HCT116 (cell line): ENCODE results near the gene POLDIP2. TPM values are rescaled to one million over a fixed set of nuclear protein-coding genes. Genes with fewer than 3 reads are reported as not detected.

Experiments used
- ATAC-seq: fragments of 200-7000 bp; cut with Tn5 transposase; 2 replicates; pipeline ENCODE4 v1.9.1; 2020; ENCODE audit warnings: mild to moderate bottlenecking, moderate library complexity
- BruUV-seq: library from RNA; stranded (reverse); fragments of 400-500 nt; replicated peaks from 2 replicates; lab custom pipeline; 2021; lab: Mats Ljungman, UMichigan
- CTCF ChIA-PET: fragments of 300-600 bp; sonication (Branson Sonifier 250); formaldehyde crosslinking; loops from one replicate; lab custom pipeline; 2021; ENCODE audit warnings: antibody characterized with exemption; lab: Charles Lee
- POLR2A ChIA-PET: fragments of 300-600, 350-600 bp; sonication (Branson Sonifier 250); formaldehyde crosslinking; loops from one replicate; lab custom pipeline; 2021; ENCODE audit warnings: antibody characterized with exemption; lab: Charles Lee
- RAD21 ChIA-PET, 2 experiments: fragments of 300-600 bp; sonication (Branson Sonifier 250); formaldehyde crosslinking; loops; one replicate each; lab custom pipeline; 2023; ENCODE audit warnings: low total read pairs in 2 of 2; ENCODE audit not compliant: uncharacterized antibody in 2 of 2, unreplicated experiment in 2 of 2, low non-redundant PET in 1 of 2; lab: Charles Lee
- DNase-seq: peaks from one replicate; pipeline ENCODE4 v3.0.0-alpha.2; 2010; ENCODE audit warnings: low read depth, low spot score
- H2AFZ ChIP-seq: fragments of 200-600 bp; shearing (Covaris generic), sonication (generic); 2 replicates; pipeline ENCODE4 v1.6.1; 2017; ENCODE audit warnings: low read depth, mixed run types, mixed read lengths, antibody characterized with exemption, low read length; ENCODE audit not compliant: poor library complexity, severe bottlenecking
- H3K27ac ChIP-seq: 2 replicates; pipeline ENCODE4 v1.5.1; 2012; ENCODE audit warnings: low read depth, low read length
- H3K27me3 ChIP-seq: fragments of 200-600 bp; sonication (generic); 2 replicates; pipeline ENCODE4 v1.6.1; 2016; ENCODE audit warnings: mixed run types, low read length, mixed read lengths; ENCODE audit not compliant: insufficient read depth
- H3K36me3 ChIP-seq, 2 experiments: fragments of 200-500 bp in 1 of 2; fragments of 200-600 bp in 1 of 2; sonication (Bioruptor generic) in 1 of 2; sonication (generic) in 1 of 2; 2 replicates each; pipeline versions ENCODE4 v1.5.1 to v1.6.1; 2014 to 2016; ENCODE audit warnings: low read length in 2 of 2, inconsistent platforms in 1 of 2, mixed read lengths in 1 of 2, mixed run types in 1 of 2; ENCODE audit not compliant: insufficient read depth in 2 of 2, control insufficient read depth in 1 of 2
- H3K4me1 ChIP-seq, 2 experiments: fragments of 200-600 bp in 1 of 2; sonication (generic) in 1 of 2; 2 replicates each; pipeline versions ENCODE4 v1.5.1 to v1.6.1; 2012 to 2017; ENCODE audit warnings: low read length in 2 of 2, inconsistent platforms in 1 of 2, mild to moderate bottlenecking in 1 of 2, mixed read lengths in 1 of 2, mixed run types in 1 of 2, moderate library complexity in 1 of 2; ENCODE audit not compliant: insufficient read depth in 2 of 2, control insufficient read depth in 1 of 2
- H3K4me2 ChIP-seq: fragments of 200-600 bp; sonication (generic); 2 replicates; pipeline ENCODE4 v1.6.1; 2017; ENCODE audit warnings: mixed run types, low read length, mixed read lengths
- H3K4me3 ChIP-seq, 2 experiments: fragments of 200-600 bp in 1 of 2; sonication (generic) in 1 of 2; replicated peaks in 1 of 2; 2 replicates each; pipeline ENCODE4 v1.5.1; 2011 to 2016; ENCODE audit warnings: low read length in 2 of 2, control low read depth in 1 of 2, low read depth in 1 of 2, mild to moderate bottlenecking in 1 of 2, mixed read lengths in 1 of 2, mixed run types in 1 of 2
- H3K79me2 ChIP-seq: fragments of 200-600 bp; sonication (generic); 2 replicates; pipeline ENCODE4 v1.6.1; 2017; ENCODE audit warnings: mild to moderate bottlenecking, mixed run types, low read length, moderate library complexity, mixed read lengths; ENCODE audit not compliant: insufficient read depth
- H3K9ac ChIP-seq: fragments of 200-600 bp; sonication (generic); 2 replicates; pipeline ENCODE4 v1.6.1; 2016; ENCODE audit warnings: low read length, mixed read lengths
- H3K9me2 ChIP-seq: fragments of 200-600 bp; sonication (generic), shearing (Covaris generic); 2 replicates; pipeline ENCODE4 v1.6.1; 2017; ENCODE audit warnings: mixed run types, mild to moderate bottlenecking, moderate library complexity; ENCODE audit not compliant: insufficient read depth
- H3K9me3 ChIP-seq, 2 experiments: fragments of 200-500 bp in 1 of 2; fragments of 200-600 bp in 1 of 2; sonication (Bioruptor generic) in 1 of 2; sonication (generic) in 1 of 2; 2 replicates each; pipeline ENCODE4 v1.6.1; 2014 to 2017; ENCODE audit warnings: low read length in 2 of 2, mixed read lengths in 2 of 2, inconsistent platforms in 1 of 2, low read depth in 1 of 2, mild to moderate bottlenecking in 1 of 2, mixed run types in 1 of 2, moderate library complexity in 1 of 2; ENCODE audit not compliant: control insufficient read depth in 1 of 2, insufficient read depth in 1 of 2
- H4K20me1 ChIP-seq: fragments of 200-600 bp; sonication (generic), shearing (Covaris generic); 2 replicates; pipeline ENCODE4 v1.6.1; 2017; ENCODE audit warnings: mixed run types, mild to moderate bottlenecking, moderate library complexity; ENCODE audit not compliant: insufficient read depth
- CBX3 ChIP-seq: IDR thresholded peaks from 2 replicates; pipeline ENCODE4 v1.6.1; 2012; ENCODE audit warnings: low read depth
- CEBPB ChIP-seq: IDR thresholded peaks from 2 replicates; pipeline ENCODE4 v1.6.1; 2012; ENCODE audit warnings: low read depth
- EGR1 ChIP-seq: IDR thresholded peaks from 2 replicates; pipeline ENCODE4 v1.6.1; 2012; ENCODE audit warnings: low read depth
- ELF1 ChIP-seq: IDR thresholded peaks from 2 replicates; pipeline ENCODE4 v1.6.1; 2012; ENCODE audit warnings: low read depth, borderline replicate concordance
- EZH2phosphoT487 ChIP-seq: fragments of 200-600 bp; IDR thresholded peaks from 2 replicates; pipeline ENCODE4 v1.6.1; 2018; ENCODE audit warnings: antibody characterized with exemption, borderline replicate concordance
- FOSL1 ChIP-seq: IDR thresholded peaks from 2 replicates; pipeline ENCODE4 v1.6.1; 2012; ENCODE audit warnings: low read depth
- MAX ChIP-seq: IDR thresholded peaks from 2 replicates; pipeline ENCODE4 v1.6.1; 2012
- POLR2A ChIP-seq: IDR thresholded peaks from 2 replicates; pipeline ENCODE4 v1.7.0; 2011; ENCODE audit warnings: borderline replicate concordance; ENCODE audit not compliant: insufficient read depth, insufficient read length; ENCODE audit errors: extremely low read depth
- SIN3A ChIP-seq: IDR thresholded peaks from 2 replicates; pipeline ENCODE4 v1.6.1; 2012; ENCODE audit warnings: low read depth
- SP1 ChIP-seq: IDR thresholded peaks from 2 replicates; pipeline ENCODE4 v1.6.1; 2012; ENCODE audit warnings: low read depth
- TCF7L2 ChIP-seq: IDR thresholded peaks from 2 replicates; pipeline ENCODE4 v1.7.0; 2011; ENCODE audit warnings: borderline replicate concordance, inconsistent platforms; ENCODE audit not compliant: insufficient read depth, insufficient read length; ENCODE audit errors: extremely low read depth
- YY1 ChIP-seq: IDR thresholded peaks from 2 replicates; pipeline ENCODE4 v1.6.1; 2011; ENCODE audit warnings: low read length, low read depth, moderate library complexity, mild to moderate bottlenecking; ENCODE audit not compliant: insufficient replicate concordance; ENCODE audit errors: extremely low read depth
- ZBTB33 ChIP-seq: IDR thresholded peaks from 2 replicates; pipeline ENCODE4 v1.6.1; 2011; ENCODE audit warnings: mild to moderate bottlenecking, low read length, moderate library complexity; ENCODE audit not compliant: insufficient replicate concordance; ENCODE audit errors: extremely low read depth
- ZFX ChIP-seq: fragments of 450-650 bp; IDR thresholded peaks from 2 replicates; pipeline ENCODE4 v1.6.1; 2017
- ZNF274 ChIP-seq: fragments of 200-500 bp; sonication (Bioruptor generic); IDR thresholded peaks from 2 replicates; pipeline ENCODE4 v1.6.1; 2014; ENCODE audit warnings: mild to moderate bottlenecking, low read depth, low read length, inconsistent platforms
- intact Hi-C: fragments of 100-400 bp; cut with micrococcal nuclease; formaldehyde crosslinking; loops from 2 replicates; pipeline ENCODE4 v1.10.0; 2022
- total RNA-seq: library from RNA; stranded (reverse); gene quantifications from one replicate; pipeline ENCODE4 v1.2.1, GENCODE V29; 2021; ENCODE audit not compliant: unreplicated experiment

Gene POLDIP2
- total RNA-seq, 1 experiment from 2014 or later = 78.0 TPM

- no peak for TF ChIP-seq TCF7L2
- no peak for TF ChIP-seq ZBTB33
- no peak for TF ChIP-seq CBX3
- TF ChIP-seq ELF1 = no peak
- TF ChIP-seq MAX = no peak
- TF ChIP-seq EZH2phosphoT487 = no peak
- TF ChIP-seq SP1 = no peak
- no peak for TF ChIP-seq ZFX
- no peak for TF ChIP-seq CEBPB
These were observed 47.1 kb upstream of the POLDIP2 start (continued) for GRCh38 chr17:28404461-28404811.

GRCh38 chr17:28404007-28404406 is 46.7 kb upstream of the POLDIP2 start:
- intact Hi-C loops = no loop called here
- H3K9ac ChIP-seq = no peak overlapping the region
- H2AFZ ChIP-seq = no peak overlapping the region
- DNase-seq = no peak
- no peaks in the 10 kb centered on the region for H3K9me3 ChIP-seq
- H3K79me2 ChIP-seq = peaks cover 12% of the 10 kb centered on the region; the same call in 1 of the 2 replicates
- peaks cover 20 to 24% of the 10 kb centered on the region in 2 experiments; a peak in 3 of 4 replicates for H3K36me3 ChIP-seq
- H3K4me3 ChIP-seq = no peak overlapping the region
- H3K27ac ChIP-seq = no peak overlapping the region
- H3K4me2 ChIP-seq = no peak overlapping the region
- no peaks in the 10 kb centered on the region for H3K9me2 ChIP-seq
- BruUV-seq = no TSS peak
- ATAC-seq = no peak
- ChIA-PET POLR2A (no interaction called here), CTCF (interaction anchor here (2.6 kb wide), 1 partner anchor 13 kb away, joined by 13 read pairs; no protein-coding TSS in a partner anchor), RAD21 (no interaction called here)
- H3K27me3 ChIP-seq = no peaks in the 10 kb centered on the region
- TF ChIP-seq YY1 (no peak), SIN3A (no peak), ZNF274 (no peak), EZH2phosphoT487 (no peak), FOSL1 (no peak), POLR2A (no peak), ZBTB33 (no peak), EGR1 (no peak), CEBPB (no peak), ELF1 (no peak), SP1 (no peak)
- H3K4me1 ChIP-seq = peaks cover 4 to 26% of the 10 kb centered on the region in 2 experiments; a peak in 3 of 4 replicates
- no peaks in the 10 kb centered on the region for H4K20me1 ChIP-seq
